CD14-positive monocyte (primary cell): Measurements from ENCODE around the gene CARMIL1. TPM values are rescaled to one million over a fixed set of nuclear protein-coding genes. Genes with fewer than 3 reads are reported as not detected.

Experiments
- DNase-seq, 3 donors: peaks; one replicate each; pipeline ENCODE4 v3.0.0-alpha.2; 2011 to 2022
- H2AFZ ChIP-seq: 2 replicates; pipeline ENCODE4 v1.6.0; 2012; ENCODE audit warnings: mild to moderate bottlenecking, low read depth, low read length, inconsistent platforms; ENCODE audit not compliant: insufficient read depth, poor library complexity, severe bottlenecking
- H3K27ac ChIP-seq, 2 donors: 1 replicate in 1 of 2; 2 replicates in 1 of 2; pipeline ENCODE4 v1.5.1; 2012 to 2013; ENCODE audit warnings: low read length in 2 of 2, control low read depth in 1 of 2, inconsistent platforms in 1 of 2, low read depth in 1 of 2, mild to moderate bottlenecking in 1 of 2
- H3K27me3 ChIP-seq, 2 donors: one replicate each; pipeline versions ENCODE4 v1.6.0 to v1.6.1; 2011 to 2013; ENCODE audit warnings: low read length in 2 of 2; ENCODE audit not compliant: control insufficient read depth in 2 of 2, insufficient read depth in 2 of 2
- H3K36me3 ChIP-seq, 2 donors: replicated peaks in 1 of 2; 1 replicate in 1 of 2; 2 replicates in 1 of 2; pipeline versions ENCODE4 v1.5.1 to v1.6.1; 2012 to 2013; ENCODE audit warnings: low read length in 2 of 2, control low read depth in 1 of 2, inconsistent platforms in 1 of 2, mild to moderate bottlenecking in 1 of 2; ENCODE audit not compliant: insufficient read depth in 2 of 2, control insufficient read depth in 1 of 2
- H3K4me1 ChIP-seq, 2 donors: 1 replicate in 1 of 2; 2 replicates in 1 of 2; pipeline versions ENCODE4 v1.5.1 to v1.6.1; 2012 to 2013; ENCODE audit warnings: low read length in 2 of 2, control low read depth in 1 of 2, inconsistent platforms in 1 of 2, mild to moderate bottlenecking in 1 of 2, moderate library complexity in 1 of 2; ENCODE audit not compliant: insufficient read depth in 2 of 2, control insufficient read depth in 1 of 2
- H3K4me2 ChIP-seq: replicated peaks from 2 replicates; pipeline ENCODE3; 2012; ENCODE audit warnings: low read length, moderate library complexity, mild to moderate bottlenecking; ENCODE audit not compliant: poor library complexity, severe bottlenecking; ENCODE audit errors: extremely low read depth
- H3K4me3 ChIP-seq, 3 experiments: fragments of 200-600 bp in 1 of 3; sonication (generic) in 1 of 3; replicated peaks in 1 of 3; 1 replicate in 2 of 3; 2 replicates in 1 of 3; pipeline ENCODE4 v1.5.1; 2011 to 2013; ENCODE audit warnings: low read length in 3 of 3, mild to moderate bottlenecking in 3 of 3, control low read depth in 2 of 3, low read depth in 2 of 3, inconsistent platforms in 1 of 3, moderate library complexity in 1 of 3
- H3K79me2 ChIP-seq: 2 replicates; pipeline ENCODE4 v1.6.0; 2012; ENCODE audit warnings: mild to moderate bottlenecking, control low read depth, inconsistent platforms, low read length, moderate library complexity; ENCODE audit not compliant: insufficient read depth
- H3K9ac ChIP-seq: 2 replicates; pipeline ENCODE4 v1.6.0; 2017; ENCODE audit warnings: low read length, mild to moderate bottlenecking; ENCODE audit not compliant: insufficient read depth, poor library complexity, severe bottlenecking
- H3K9me3 ChIP-seq, 2 donors: replicated peaks in 1 of 2; 1 replicate in 1 of 2; 2 replicates in 1 of 2; pipeline versions ENCODE4 v1.5.1 to v1.6.1; 2012 to 2013; ENCODE audit warnings: low read length in 2 of 2, control low read depth in 1 of 2; ENCODE audit not compliant: control insufficient read depth in 1 of 2, insufficient read depth in 1 of 2
- H4K20me1 ChIP-seq: 2 replicates; pipeline ENCODE4 v1.6.0; 2012; ENCODE audit warnings: mild to moderate bottlenecking, low read length, control low read depth, moderate library complexity; ENCODE audit not compliant: insufficient read depth
- H3K27ac Mint-ChIP-seq, 7 donors: one replicate each; pipeline ENCODE4 v1.8.0; 2020; ENCODE audit warnings: mild to moderate bottlenecking in 7 of 7, mixed read lengths in 7 of 7, moderate library complexity in 6 of 7, inconsistent platforms in 2 of 7
- H3K27me3 Mint-ChIP-seq, 3 donors: one replicate each; pipeline ENCODE4 v1.8.0; 2021 to 2022; ENCODE audit warnings: low read depth in 3 of 3, mild to moderate bottlenecking in 3 of 3, mixed read lengths in 3 of 3, moderate library complexity in 3 of 3, inconsistent platforms in 1 of 3
- H3K36me3 Mint-ChIP-seq, 2 donors: one replicate each; pipeline ENCODE4 v1.8.0; 2020; ENCODE audit warnings: mixed read lengths in 2 of 2, inconsistent platforms in 1 of 2, mild to moderate bottlenecking in 1 of 2
- H3K4me1 Mint-ChIP-seq: one replicate; pipeline ENCODE4 v1.8.0; 2020; ENCODE audit warnings: mild to moderate bottlenecking, mixed read lengths
- H3K4me3 Mint-ChIP-seq, 2 donors: one replicate each; pipeline ENCODE4 v1.8.0; 2020; ENCODE audit warnings: mild to moderate bottlenecking in 2 of 2, mixed read lengths in 2 of 2, moderate library complexity in 1 of 2
- H3K9me3 Mint-ChIP-seq, 7 donors: one replicate each; pipeline ENCODE4 v1.8.0; 2020 to 2022; ENCODE audit warnings: mixed read lengths in 7 of 7, mild to moderate bottlenecking in 6 of 7, moderate library complexity in 6 of 7, inconsistent platforms in 2 of 7
- CTCF ChIP-seq: fragments of 200-600 bp; IDR thresholded peaks from one replicate; pipeline ENCODE4 v1.8.0; 2022; ENCODE audit warnings: antibody characterized with exemption, mild to moderate bottlenecking
- WGBS: methylation state at CpG from one replicate; pipeline ENCODE4 v1.1.5; 2013; ENCODE audit warnings: missing lambda C conversion rate; ENCODE audit not compliant: insufficient coverage; 5-methylcytosine and 5-hydroxymethylcytosine counted together
- intact Hi-C, 2 donors: fragments of 100-400 bp; cut with micrococcal nuclease; formaldehyde crosslinking; loops; one replicate each; pipeline versions ENCODE4 v1.15.0 to v1.15.1; 2023
- polyA plus RNA-seq, 3 donors: library from polyadenylated mRNA; depleted of rRNA in 1 of 3; unstranded in 2 of 3; stranded (reverse) in 1 of 3; fragments of 300-500 nt in 2 of 3; fragments of >200 nt in 1 of 3; fragmentation: Illumina TruSeq in 2 of 3; gene quantifications; 1 replicate in 2 of 3; 2 replicates in 1 of 3; pipeline ENCODE4 v1.2.3, GENCODE V29; 2012 to 2021

The CARMIL1 gene
- polyA plus RNA-seq, 3 donors = 0.30 to 0.49 (median 0.41) TPM

GRCh38 chr6:25295651-25296050 is 16.5 kb downstream of the CARMIL1 start:
- peaks cover 16% of the 10 kb centered on the region for H3K4me1 Mint-ChIP-seq

GRCh38 chr6:25296217-25296905 is 17.2 kb downstream of the CARMIL1 start:
- no peak overlapping the region for H3K9ac ChIP-seq
- no peak for DNase-seq
- H3K4me1 ChIP-seq = peaks cover 20 to 21% of the 10 kb centered on the region in 2 donors
- no peak overlapping the region for H3K4me2 ChIP-seq
- no peaks in the 10 kb centered on the region for H3K79me2 ChIP-seq
- 100% methylated on average over 2 of the region's 2 CpGs for WGBS
- no peaks in the 10 kb centered on the region for H3K36me3 ChIP-seq
- Mint-ChIP-seq H3K4me1 (peaks cover 22% of the 10 kb centered on the region), H3K27ac (peak overlapping the region in 2 of 7 donors; percentile 31 to 48), H3K36me3 (peaks cover 0 to 4% of the 10 kb centered on the region in 2 donors), H3K27me3 (peaks cover 0 to 1% (median 0%) of the 10 kb centered on the region in 3 donors), H3K4me3 (no peak overlapping the region), H3K9me3 (no peaks in the 10 kb centered on the region)
- TF ChIP-seq CTCF = no peak
- no peaks in the 10 kb centered on the region for H3K27me3 ChIP-seq
- intact Hi-C loops = no loop called here
- H3K4me3 ChIP-seq = no peak overlapping the region
- no peak overlapping the region for H3K27ac ChIP-seq
- H4K20me1 ChIP-seq = no peaks in the 10 kb centered on the region
- no peak overlapping the region for H2AFZ ChIP-seq
- no peaks in the 10 kb centered on the region for H3K9me3 ChIP-seq

More at GRCh38 chr6:25295651-25296050, 16.5 kb downstream of the CARMIL1 start:
- Mint-ChIP-seq H3K27ac (no peak overlapping the region), H3K36me3 (peaks cover 0 to 4% of the 10 kb centered on the region in 2 donors), H3K27me3 (peaks cover 0 to 1% (median 0%) of the 10 kb centered on the region in 3 donors), H3K4me3 (no peak overlapping the region), H3K9me3 (peaks cover 0 to under 1% (median 0%) of the 10 kb centered on the region in 7 donors)
- Histone ChIP-seq H3K36me3 (no peaks in the 10 kb centered on the region), H3K9ac (no peak overlapping the region), H3K27me3 (no peaks in the 10 kb centered on the region), H2AFZ (no peak overlapping the region), H4K20me1 (no peaks in the 10 kb centered on the region), H3K4me3 (no peak overlapping the region), H3K9me3 (no peaks in the 10 kb centered on the region), H3K27ac (no peak overlapping the region), H3K79me2 (no peaks in the 10 kb centered on the region), H3K4me1 (peaks cover 13 to 14% of the 10 kb centered on the region in 2 donors), H3K4me2 (no peak overlapping the region)
- no CpG with 5 or more reads among the region's 1 CpG for WGBS
- intact Hi-C loops = no loop called here
- DNase-seq = no peak
- no peak for TF ChIP-seq CTCF
